H1 (cell line): Measurements from ENCODE around the gene UBQLN3. TPM values are rescaled to one million over a fixed set of nuclear protein-coding genes. Genes with fewer than 3 reads are reported as not detected.

Experiments
- CTCF ChIA-PET: fragments of 300-600 bp; sonication (Branson Sonifier 250); formaldehyde crosslinking; loops from one replicate; lab custom pipeline; 2021; ENCODE audit not compliant: partially characterized antibody; lab: Charles Lee
- POLR2A ChIA-PET: fragments of 300-600 bp; sonication (Branson Sonifier 250); formaldehyde crosslinking; loops from one replicate; lab custom pipeline; 2021; ENCODE audit warnings: inconsistent platforms; ENCODE audit not compliant: partially characterized antibody; lab: Charles Lee
- DNase-seq, 2 experiments: peaks; one replicate each; pipeline versions ENCODE4 v3.0.0 to v3.0.0-alpha.2; 2010 to 2022; ENCODE audit warnings: low spot score in 2 of 2, low read depth in 1 of 2, mixed read lengths in 1 of 2
- FAIRE-seq: peaks from 2 replicates; lab custom pipeline; 2011; peaks lifted over from hg19 to GRCh38; lab: Jason Lieb, UNC
- H2AFZ ChIP-seq: 2 replicates; pipeline ENCODE4 v1.8.1; 2012; ENCODE audit warnings: low read length, inconsistent platforms
- H2AK5ac ChIP-seq: 2 replicates; pipeline ENCODE4 v1.6.1; 2013; ENCODE audit warnings: low read depth, low read length
- H2BK120ac ChIP-seq: replicated peaks from 2 replicates; pipeline ENCODE3; 2013; ENCODE audit warnings: low read depth, low read length, inconsistent platforms
- H2BK12ac ChIP-seq: 2 replicates; pipeline ENCODE4 v1.6.1; 2013; ENCODE audit warnings: low read depth, low read length
- H2BK15ac ChIP-seq: 2 replicates; pipeline ENCODE4 v1.6.1; 2013; ENCODE audit warnings: low read length
- H2BK20ac ChIP-seq: 2 replicates; pipeline ENCODE4 v1.6.1; 2013; ENCODE audit warnings: low read length
- H2BK5ac ChIP-seq: 2 replicates; pipeline ENCODE4 v1.6.1; 2013; ENCODE audit warnings: low read depth, low read length
- H3K14ac ChIP-seq: 2 replicates; pipeline ENCODE4 v1.6.1; 2013; ENCODE audit warnings: inconsistent platforms; ENCODE audit not compliant: insufficient read length
- H3K18ac ChIP-seq: 2 replicates; pipeline ENCODE4 v1.6.1; 2013; ENCODE audit warnings: low read length; ENCODE audit errors: extremely low read depth
- H3K23ac ChIP-seq: 2 replicates; pipeline ENCODE4 v1.6.1; 2013; ENCODE audit warnings: inconsistent platforms; ENCODE audit not compliant: insufficient read length
- H3K23me2 ChIP-seq: 2 replicates; pipeline ENCODE4 v1.6.1; 2013; ENCODE audit warnings: low read depth, low read length
- H3K27ac ChIP-seq: 2 replicates; pipeline ENCODE4 v1.6.1; 2011; ENCODE audit warnings: low read depth, low read length, inconsistent platforms
- H3K27me3 ChIP-seq, 4 experiments: replicated peaks in 1 of 4; 1 replicate in 1 of 4; 2 replicates in 3 of 4; pipeline versions ENCODE4 v1.6.1 to v1.8.1; 2011 to 2013; ENCODE audit warnings: low read length in 3 of 4, mild to moderate bottlenecking in 3 of 4, inconsistent platforms in 2 of 4, mixed read lengths in 2 of 4, moderate library complexity in 1 of 4; ENCODE audit not compliant: control insufficient read depth in 3 of 4, insufficient read depth in 3 of 4; ENCODE audit errors: extremely low read depth in 1 of 4
- H3K36me3 ChIP-seq, 4 experiments: 2 replicates each; pipeline versions ENCODE4 v1.6.1 to v1.8.1; 2011 to 2013; ENCODE audit warnings: mild to moderate bottlenecking in 4 of 4, low read length in 3 of 4, moderate library complexity in 2 of 4, control low read depth in 1 of 4, inconsistent platforms in 1 of 4; ENCODE audit not compliant: insufficient read depth in 4 of 4, control insufficient read depth in 2 of 4
- H3K4ac ChIP-seq: replicated peaks from 2 replicates; pipeline ENCODE3; 2013; ENCODE audit warnings: low read length, low read depth, mixed read lengths, inconsistent platforms; ENCODE audit not compliant: insufficient read length
- H3K4me1 ChIP-seq, 4 experiments: replicated peaks in 1 of 4; 1 replicate in 1 of 4; 2 replicates in 3 of 4; pipeline versions ENCODE4 v1.6.1 to v1.8.1; 2011 to 2013; ENCODE audit warnings: low read length in 3 of 4, inconsistent platforms in 2 of 4, mixed read lengths in 1 of 4; ENCODE audit not compliant: insufficient read depth in 4 of 4, control insufficient read depth in 3 of 4
- H3K4me2 ChIP-seq, 2 experiments: 2 replicates each; pipeline versions ENCODE4 v1.6.1 to v1.8.1; 2011 to 2013; ENCODE audit warnings: low read depth in 2 of 2, low read length in 2 of 2, control low read depth in 1 of 2, inconsistent platforms in 1 of 2, mild to moderate bottlenecking in 1 of 2; ENCODE audit not compliant: insufficient read depth in 1 of 2
- H3K4me3 ChIP-seq, 4 experiments: fragments of 200-600, 300-600 bp in 1 of 4; sonication (generic), shearing (Covaris generic), sonication (Bioruptor Twin) in 1 of 4; 2 replicates each; pipeline versions ENCODE4 v1.5.1 to v1.8.1; 2011 to 2016; ENCODE audit warnings: low read length in 4 of 4, low read depth in 3 of 4, control low read depth in 2 of 4, inconsistent platforms in 2 of 4, mild to moderate bottlenecking in 2 of 4, mixed read lengths in 1 of 4, moderate library complexity in 1 of 4; ENCODE audit not compliant: insufficient read depth in 2 of 4; ENCODE audit errors: extremely low read depth in 1 of 4
- H3K56ac ChIP-seq: replicated peaks from 2 replicates; pipeline ENCODE3; 2013; ENCODE audit warnings: low read depth, mild to moderate bottlenecking, mixed read lengths, low read length, inconsistent platforms; ENCODE audit not compliant: insufficient read length
- H3K79me1 ChIP-seq: 2 replicates; pipeline ENCODE4 v1.6.1; 2013; ENCODE audit warnings: low read depth, low read length, control low read depth
- H3K79me2 ChIP-seq, 2 experiments: 2 replicates each; pipeline versions ENCODE4 v1.6.1 to v1.8.1; 2012 to 2013; ENCODE audit warnings: low read length in 2 of 2, mild to moderate bottlenecking in 2 of 2, inconsistent platforms in 1 of 2; ENCODE audit not compliant: insufficient read depth in 2 of 2, control insufficient read depth in 1 of 2
- H3K9ac ChIP-seq, 4 experiments: replicated peaks in 1 of 4; 1 replicate in 1 of 4; 2 replicates in 3 of 4; pipeline versions ENCODE4 v1.6.1 to v1.8.1; 2011 to 2013; ENCODE audit warnings: low read depth in 3 of 4, low read length in 3 of 4, control low read depth in 2 of 4, mild to moderate bottlenecking in 2 of 4, moderate library complexity in 2 of 4, inconsistent platforms in 1 of 4; ENCODE audit errors: extremely low read depth in 1 of 4
- H3K9me3 ChIP-seq, 2 experiments: 2 replicates each; pipeline versions ENCODE4 v1.6.1 to v1.8.1; 2012 to 2013; ENCODE audit warnings: mild to moderate bottlenecking in 2 of 2, moderate library complexity in 2 of 2, control low read depth in 1 of 2, inconsistent platforms in 1 of 2, low read depth in 1 of 2, low read length in 1 of 2, mixed read lengths in 1 of 2; ENCODE audit not compliant: insufficient read depth in 2 of 2
- H4K20me1 ChIP-seq, 2 experiments: replicated peaks in 1 of 2; 2 replicates each; pipeline versions ENCODE3 to v1.8.1; 2011 to 2013; ENCODE audit warnings: inconsistent platforms in 2 of 2, low read length in 2 of 2, mild to moderate bottlenecking in 1 of 2; ENCODE audit not compliant: insufficient read depth in 2 of 2, control insufficient read depth in 1 of 2
- H4K5ac ChIP-seq: 2 replicates; pipeline ENCODE4 v1.6.1; 2013; ENCODE audit warnings: low read length, low read depth, mixed read lengths, inconsistent platforms; ENCODE audit not compliant: insufficient read length
- H4K8ac ChIP-seq: 2 replicates; pipeline ENCODE4 v1.8.0; 2013; ENCODE audit warnings: mild to moderate bottlenecking, moderate library complexity, low read length, inconsistent platforms; ENCODE audit not compliant: insufficient read depth; ENCODE audit errors: extremely low read depth
- H4K91ac ChIP-seq: replicated peaks from 2 replicates; pipeline ENCODE3; 2013; ENCODE audit warnings: low read length, mixed read lengths, inconsistent platforms; ENCODE audit not compliant: insufficient read length
- BACH1 ChIP-seq: IDR thresholded peaks from 2 replicates; pipeline ENCODE4 v1.6.1; 2012; ENCODE audit warnings: low read length, improper control_type of control experiment
- CHD1 ChIP-seq: IDR thresholded peaks from 2 replicates; pipeline ENCODE4 v1.6.1; 2012; ENCODE audit warnings: low read depth, low read length, improper control_type of control experiment
- WGBS, 2 experiments: shearing (Covaris generic) in 1 of 2; methylation state at CpG; one replicate each; pipeline versions ENCODE4 v1.1.6 to v1.1.7; 2013 to 2015; ENCODE audit warnings: low lambda C conversion rate in 2 of 2, mixed read lengths in 2 of 2, inconsistent platforms in 1 of 2, low coverage in 1 of 2, missing lambda C conversion rate in 1 of 2; ENCODE audit not compliant: insufficient replicate concordance in 2 of 2, insufficient coverage in 1 of 2, insufficient read length in 1 of 2; ENCODE audit errors: extremely low coverage in 1 of 2, missing lambda C conversion rate in 1 of 2; 5-methylcytosine and 5-hydroxymethylcytosine counted together
- polyA plus RNA-seq, 7 experiments: library from polyadenylated mRNA; depleted of rRNA in 3 of 7; stranded (reverse) in 5 of 7; unstranded in 2 of 7; fragments of >200 nt in 5 of 7; fragments of 200-250 nt in 2 of 7; gene quantifications; 1 replicate in 5 of 7; 2 replicates in 1 of 7; 4 replicates in 1 of 7; pipeline versions ENCODE4 v1.2.1 to v1.2.3, GENCODE V29; 2011 to 2013; ENCODE audit warnings: missing spikeins in 2 of 7, mixed read lengths in 2 of 7
- total RNA-seq: library from RNA; stranded (reverse); fragmentation: NEBNext Ultra II Directional; extraction: Animal tissue kit (Norgen Biotek cat#: 25700); gene quantifications from 2 replicates; pipeline ENCODE4 v1.2.1, GENCODE V29; 2021

The UBQLN3 gene
- total and polyA plus RNA-seq, 2 of the 8 experiments (the other 6 are each of a cell fraction or from before 2014, with no cell fraction given): not detected

DNA sequence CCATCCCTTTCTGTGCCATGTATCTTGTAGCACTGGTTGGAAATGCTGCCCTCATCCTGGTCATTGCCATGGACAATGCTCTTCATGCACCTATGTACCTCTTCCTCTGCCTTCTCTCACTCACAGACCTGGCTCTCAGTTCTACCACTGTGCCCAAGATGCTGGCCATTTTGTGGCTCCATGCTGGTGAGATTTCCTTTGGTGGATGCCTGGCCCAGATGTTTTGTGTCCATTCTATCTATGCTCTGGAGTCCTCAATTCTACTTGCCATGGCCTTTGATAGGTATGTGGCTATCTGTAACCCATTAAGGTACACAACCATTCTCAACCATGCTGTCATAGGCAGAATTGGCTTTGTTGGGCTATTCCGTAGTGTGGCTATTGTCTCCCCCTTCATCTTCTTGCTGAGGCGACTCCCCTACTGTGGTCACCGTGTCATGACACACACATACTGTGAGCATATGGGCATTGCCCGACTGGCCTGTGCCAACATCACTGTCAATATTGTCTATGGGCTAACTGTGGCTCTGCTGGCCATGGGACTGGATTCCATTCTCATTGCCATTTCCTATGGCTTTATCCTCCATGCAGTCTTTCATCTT lies 20.9 kb downstream of the UBQLN3 start:
- no peak overlapping the region for H3K4me3 ChIP-seq
- 84% methylated on average over 4 of the region's 4 CpGs; no CpG with 5 or more reads in 1 of the 2 experiments for WGBS, 2 experiments
- no peak overlapping the region for H3K23ac ChIP-seq
- no peaks in the 10 kb centered on the region for H3K79me1 ChIP-seq
- H3K36me3 ChIP-seq: no peaks in the 10 kb centered on the region
- no peak overlapping the region for H2BK15ac ChIP-seq
- no peak overlapping the region for H3K4ac ChIP-seq
- no peak overlapping the region for H3K27ac ChIP-seq
- H4K5ac ChIP-seq: no peak overlapping the region
- FAIRE-seq (no peak), DNase-seq (no peak)
- no peak overlapping the region for H3K14ac ChIP-seq
- H4K91ac ChIP-seq: no peak overlapping the region
- no peak for TF ChIP-seq BACH1
- no peak for TF ChIP-seq CHD1
- no peak overlapping the region for H3K4me2 ChIP-seq
- H2BK5ac ChIP-seq: no peak overlapping the region
- no peaks in the 10 kb centered on the region for H3K23me2 ChIP-seq
- H3K79me2 ChIP-seq: no peaks in the 10 kb centered on the region
- no peak overlapping the region for H3K18ac ChIP-seq
- no peak overlapping the region for H4K8ac ChIP-seq
- ChIA-PET POLR2A (no interaction called here), CTCF (interaction anchor here (1.2 kb wide), 1 partner anchor 12 kb away, joined by 4 read pairs; no protein-coding TSS in a partner anchor)
- no peaks in the 10 kb centered on the region for H3K4me1 ChIP-seq
- no peak overlapping the region for H3K56ac ChIP-seq
- no peaks in the 10 kb centered on the region for H3K27me3 ChIP-seq
- no peak overlapping the region for H2AFZ ChIP-seq
- H2BK12ac ChIP-seq: no peak overlapping the region
- no peak overlapping the region for H3K9ac ChIP-seq
- no peak overlapping the region for H2BK20ac ChIP-seq
- H2AK5ac ChIP-seq: no peak overlapping the region
- H2BK120ac ChIP-seq: no peak overlapping the region
- H4K20me1 ChIP-seq: no peaks in the 10 kb centered on the region
- H3K9me3 ChIP-seq: no peaks in the 10 kb centered on the region
